HG03025 (cell line): ENCODE data around the gene ALDH1A3.

ENCODE experiments used
- ATAC-seq: cut with Tn5 transposase; IDR thresholded peaks from one replicate; pipeline ENCODE4 v1.9.1; 2021; ENCODE audit warnings: mild to moderate bottlenecking, moderate library complexity; ENCODE audit not compliant: unreplicated experiment, low FRiP score

The ALDH1A3 gene

DNA sequence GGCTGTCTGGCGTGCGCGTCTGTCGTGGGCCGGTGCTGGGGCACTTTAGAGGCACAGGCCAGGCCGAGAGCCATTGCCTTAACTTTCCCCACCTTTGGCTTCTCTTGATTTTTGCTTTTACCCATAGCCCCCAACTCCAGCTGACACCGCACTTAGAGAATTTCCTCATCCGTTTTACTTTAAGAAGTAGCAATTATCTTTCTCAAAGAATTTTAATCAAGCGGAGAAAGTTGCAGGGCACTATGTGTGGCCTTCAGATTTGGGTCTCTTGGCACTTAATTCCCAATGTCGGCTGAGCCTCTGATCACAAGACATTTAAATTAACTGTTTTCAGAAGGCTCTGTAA lies 1.2 kb downstream of the ALDH1A3 start:
- no peak for ATAC-seq

- ATAC-seq = no peak
Measured at GRCh38 chr15:100881573-100882336, 2.1 kb downstream of the ALDH1A3 start.

DNA sequence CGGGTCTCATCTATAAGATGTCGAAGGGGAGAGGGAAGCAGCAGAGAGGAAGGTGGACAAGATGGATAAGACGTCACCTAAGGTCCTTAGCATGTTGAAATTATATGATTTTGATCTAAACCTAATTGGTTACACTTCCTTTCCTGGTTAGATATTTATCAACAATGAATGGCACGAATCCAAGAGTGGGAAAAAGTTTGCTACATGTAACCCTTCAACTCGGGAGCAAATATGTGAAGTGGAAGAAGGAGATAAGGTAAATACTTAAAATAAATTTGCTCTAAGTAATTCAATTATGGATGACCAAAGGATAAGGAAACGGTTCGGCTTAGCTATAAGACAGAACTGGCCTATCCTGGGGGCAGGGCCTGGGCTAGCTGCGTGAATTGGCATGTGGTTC lies 5.5 kb downstream of the ALDH1A3 start:
- ATAC-seq = no peak

DNA sequence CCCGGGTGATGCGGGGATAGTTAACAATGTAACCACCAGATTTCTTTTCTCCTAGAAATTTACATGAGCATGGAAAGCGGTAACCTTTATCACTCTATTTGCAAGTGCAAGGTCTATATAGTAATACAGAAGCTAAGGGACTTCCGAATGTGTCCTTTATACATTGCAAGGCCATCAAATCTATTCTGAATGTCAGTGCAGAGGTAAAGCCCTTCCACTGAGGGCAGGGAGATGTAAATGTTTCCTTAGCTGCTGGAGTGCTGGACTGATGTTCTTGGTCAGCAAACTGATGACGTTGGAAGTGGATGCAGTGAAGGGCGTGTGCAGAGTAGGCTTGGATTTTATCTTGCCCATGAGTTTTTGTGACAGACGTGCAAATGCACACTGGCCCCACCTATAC lies 6.2 kb downstream of the ALDH1A3 start:
- no peak for ATAC-seq

DNA sequence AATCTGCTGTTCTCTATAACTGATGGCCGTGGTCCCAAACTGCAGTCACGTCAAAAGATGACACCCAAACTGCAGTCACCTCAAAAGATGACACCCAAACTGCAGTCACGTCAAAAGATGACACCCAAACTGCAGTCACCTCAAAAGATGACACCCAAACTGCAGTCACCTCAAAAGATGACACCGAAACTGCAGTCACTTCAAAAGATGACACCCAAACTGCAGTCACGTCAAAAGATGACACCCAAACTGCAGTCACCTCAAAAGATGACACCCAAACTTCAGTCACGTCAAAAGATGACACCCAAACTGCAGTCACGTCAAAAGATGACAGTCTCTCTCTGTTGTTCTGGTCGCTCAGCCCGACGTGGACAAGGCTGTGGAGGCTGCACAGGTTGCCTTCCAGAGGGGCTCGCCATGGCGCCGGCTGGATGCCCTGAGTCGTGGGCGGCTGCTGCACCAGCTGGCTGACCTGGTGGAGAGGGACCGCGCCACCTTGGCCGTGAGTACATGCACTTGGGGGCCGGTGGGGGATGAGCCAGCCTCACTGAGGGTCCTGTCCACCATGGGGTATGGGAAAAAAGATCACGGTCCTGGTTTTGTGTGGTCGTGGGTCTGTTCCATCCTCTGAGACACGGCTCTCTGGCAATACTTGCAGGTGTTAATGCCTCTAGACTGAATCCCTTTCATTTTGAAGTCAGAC lies 7.7 kb downstream of the ALDH1A3 start:
- no peak for ATAC-seq

DNA sequence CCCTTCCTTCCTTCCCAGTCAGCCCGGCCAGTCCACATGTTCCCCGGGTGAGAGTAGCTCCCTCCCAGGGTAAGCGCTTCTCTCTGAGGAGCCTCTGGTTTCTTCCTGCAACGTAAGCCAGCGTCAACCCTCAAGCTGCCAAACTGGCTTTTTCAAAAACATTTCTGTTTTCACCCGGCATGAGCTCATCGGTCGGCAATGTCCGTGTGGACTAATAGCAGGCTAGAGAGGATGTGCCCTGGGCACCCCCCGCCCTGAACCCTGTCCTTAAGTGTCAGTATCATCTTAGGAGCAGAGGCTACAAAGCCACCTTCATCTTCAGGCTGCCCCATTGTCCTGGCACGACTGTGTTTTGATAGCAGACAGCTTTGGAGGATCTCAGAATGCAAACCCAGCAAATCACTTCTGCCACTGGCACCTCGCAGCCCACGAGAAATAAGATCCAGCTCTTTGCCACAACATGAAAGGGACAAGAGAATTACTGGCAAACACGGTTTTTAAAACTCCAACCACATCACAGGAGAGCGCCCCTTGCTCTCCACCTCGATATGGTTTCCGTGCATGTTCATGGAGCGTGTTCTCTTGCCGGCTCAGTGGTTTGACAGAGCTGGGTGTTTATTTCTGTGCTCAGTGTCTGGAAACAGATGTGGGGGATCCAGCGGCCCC lies 9.9 kb downstream of the ALDH1A3 start:
- ATAC-seq = no peak

GRCh38 chr15:100890051-100890720 lies 10.6 kb downstream of the ALDH1A3 start:
- ATAC-seq = no peak

- ATAC-seq = no peak
Measured at GRCh38 chr15:100890850-100891249, 11.2 kb downstream of the ALDH1A3 start.

DNA sequence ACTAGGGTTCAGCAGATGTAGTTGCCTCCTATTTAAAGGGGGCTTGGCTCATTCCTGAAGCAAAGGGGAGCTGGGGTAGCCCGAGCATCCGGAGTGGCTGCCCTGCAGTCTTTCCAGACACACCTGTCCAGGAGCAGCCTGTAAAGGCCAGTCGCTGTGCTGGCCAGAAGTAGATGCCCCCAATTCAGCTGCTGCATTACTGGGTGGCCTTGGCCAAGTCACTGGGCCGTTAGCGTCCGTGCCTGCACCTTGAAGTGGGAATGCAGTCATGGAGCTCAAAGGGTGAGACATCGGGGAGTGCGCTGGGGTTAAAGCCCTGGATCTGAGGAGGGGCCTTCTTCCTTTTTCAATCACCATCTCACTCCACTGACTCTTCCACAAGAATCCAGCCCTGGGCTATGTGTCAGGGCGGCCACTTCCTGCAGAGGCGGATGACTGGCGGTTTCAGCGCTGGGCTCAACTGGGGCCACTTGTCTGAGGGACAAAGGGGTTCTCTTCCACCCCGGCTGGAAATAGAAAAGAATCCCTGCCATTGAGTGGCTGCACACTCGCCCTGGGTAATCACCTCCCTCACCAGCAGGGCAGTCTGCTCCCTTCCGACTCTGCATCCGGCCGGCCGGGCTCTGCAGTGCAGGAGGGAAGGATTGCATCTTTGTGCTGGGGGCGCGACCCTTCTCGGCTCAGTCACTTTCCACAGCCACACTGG lies 11.8 kb downstream of the ALDH1A3 start:
- no peak for ATAC-seq

- ATAC-seq = no peak
Measured at GRCh38 chr15:100892013-100892355, 12.4 kb downstream of the ALDH1A3 start.

DNA sequence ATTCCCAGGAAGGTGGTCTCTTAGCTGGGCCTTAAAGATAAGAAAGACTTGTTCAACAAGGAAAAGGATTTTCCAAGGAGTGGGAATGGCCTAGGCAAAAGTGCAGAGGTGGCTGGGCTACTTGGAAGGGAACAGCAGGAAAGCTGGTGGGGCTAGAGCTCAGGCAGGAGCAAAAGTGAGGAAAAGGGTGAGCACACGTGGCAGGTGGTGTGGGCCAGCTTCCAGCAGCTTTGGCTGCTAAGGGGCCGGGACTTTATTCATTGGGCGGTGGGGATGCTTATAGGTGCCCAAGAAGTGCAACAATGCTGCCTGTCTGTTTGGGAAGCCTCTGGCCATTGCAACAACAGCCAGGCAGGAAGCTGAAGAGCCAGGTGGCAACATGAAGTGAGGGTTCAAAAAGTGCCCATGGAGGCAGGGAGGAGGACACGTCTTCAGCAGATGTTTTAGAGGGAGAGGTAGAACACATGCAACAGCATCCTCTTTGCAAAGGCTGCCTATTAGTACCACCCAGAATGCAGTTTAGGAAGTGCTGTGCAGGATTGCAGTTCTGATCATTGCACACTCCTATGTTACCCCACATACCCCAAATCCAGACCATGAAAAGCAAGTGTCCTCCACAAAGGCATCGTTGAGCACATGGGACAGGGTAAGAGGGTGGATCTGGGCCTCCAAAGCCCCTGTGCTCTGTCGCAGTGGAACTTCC lies 13.8 kb downstream of the ALDH1A3 start:
- ATAC-seq = no peak

DNA sequence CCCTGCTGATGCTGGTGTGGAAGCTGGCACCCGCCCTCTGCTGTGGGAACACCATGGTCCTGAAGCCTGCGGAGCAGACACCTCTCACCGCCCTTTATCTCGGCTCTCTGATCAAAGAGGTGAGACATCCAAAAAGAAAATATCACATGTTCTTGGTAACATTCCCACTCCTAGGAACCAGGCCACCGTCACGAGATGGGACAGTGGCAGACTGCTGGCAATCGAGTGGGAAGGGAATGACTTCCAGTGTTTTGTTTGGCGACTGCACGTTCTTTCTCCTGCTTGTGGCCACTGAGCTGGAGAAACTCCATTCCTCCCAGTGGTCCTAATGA lies 14.3 kb downstream of the ALDH1A3 start:
- ATAC-seq = no peak

GRCh38 chr15:100895721-100896120 lies 16.1 kb downstream of the ALDH1A3 start:
- ATAC-seq = no peak

DNA sequence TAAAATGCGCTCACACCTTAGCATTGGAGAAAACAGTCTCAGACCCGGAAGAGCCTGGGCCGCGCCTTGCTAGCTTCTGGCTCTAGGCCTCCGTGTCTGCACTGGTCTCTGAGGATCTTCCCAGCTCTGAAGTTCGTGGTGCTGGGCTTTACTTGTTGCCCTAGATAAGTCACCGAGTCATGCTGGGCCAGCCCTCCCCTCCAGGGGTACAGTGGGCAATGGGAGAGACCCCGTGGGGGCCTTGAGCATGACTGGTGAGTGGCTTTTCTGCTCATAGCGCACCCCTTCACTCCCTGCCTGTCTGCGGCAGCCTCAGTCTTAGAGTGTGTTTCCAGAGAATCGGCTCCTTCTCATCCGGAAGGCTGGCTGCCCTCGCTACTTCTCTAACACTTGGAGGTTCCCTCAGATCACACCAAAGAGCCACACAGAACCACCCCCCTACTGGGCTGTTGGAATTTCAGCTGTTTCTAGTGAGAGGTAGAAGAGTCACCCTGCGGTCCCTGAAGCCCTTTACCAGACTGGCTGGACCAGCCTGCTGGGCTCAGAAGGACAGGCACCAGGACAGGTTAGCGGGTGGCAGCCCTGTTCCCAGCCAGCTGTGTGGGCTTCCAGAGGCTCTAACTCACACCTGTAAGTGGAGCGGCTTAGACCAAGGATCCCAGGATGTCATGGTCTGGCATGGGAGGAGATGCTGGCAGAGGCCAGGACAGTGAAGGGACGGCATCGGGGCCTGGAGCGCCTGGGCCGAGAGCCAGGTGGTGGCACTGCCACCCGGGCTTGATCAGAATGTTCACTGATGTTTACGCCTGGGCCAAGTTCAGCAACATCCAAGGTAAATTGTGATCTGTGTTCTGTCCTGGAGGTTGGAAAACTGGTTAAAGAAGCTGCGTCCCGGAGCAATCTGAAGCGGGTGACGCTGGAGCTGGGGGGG lies 17.9 kb downstream of the ALDH1A3 start:
- ATAC-seq = no peak

GRCh38 chr15:100898152-100898490 lies 18.5 kb downstream of the ALDH1A3 start:
- ATAC-seq = no peak

DNA sequence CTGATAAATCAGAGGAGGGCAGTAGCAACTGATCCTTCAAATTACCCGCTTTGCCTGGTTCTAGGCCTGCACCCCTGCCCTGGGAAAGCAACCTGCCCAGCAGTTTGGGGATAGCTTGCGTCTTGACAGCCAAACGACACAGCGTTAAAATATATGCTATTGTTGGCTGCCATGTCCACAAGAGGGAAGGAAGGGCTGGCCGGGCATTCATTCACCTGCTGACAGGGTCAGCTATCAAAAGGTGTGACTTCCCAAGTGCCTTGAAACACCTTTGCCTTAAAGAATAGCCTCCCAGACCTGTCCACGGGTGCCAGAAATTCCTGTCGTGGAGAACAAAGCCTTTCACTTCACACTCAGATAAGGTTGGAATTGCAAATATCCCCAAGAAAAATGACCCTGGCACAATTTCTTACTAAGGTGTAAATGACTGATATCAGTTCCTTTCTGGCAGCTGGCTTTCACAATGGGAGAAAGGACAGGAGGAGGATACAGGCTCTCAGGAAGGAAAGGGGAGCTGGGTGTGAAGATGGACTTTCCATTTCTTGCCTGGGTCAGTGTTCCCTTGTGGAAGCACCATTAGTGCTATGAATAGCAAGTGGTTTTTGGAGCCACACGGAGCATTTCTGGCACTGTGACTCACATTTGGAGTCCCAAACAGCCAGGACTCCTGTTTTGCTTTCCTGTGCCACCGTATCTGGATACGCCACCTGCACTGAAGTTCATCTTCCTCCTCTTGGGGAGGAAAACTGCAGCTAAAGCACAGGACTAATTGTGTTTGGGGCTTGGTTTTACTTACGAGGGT lies 19.2 kb downstream of the ALDH1A3 start:
- ATAC-seq = no peak

GRCh38 chr15:100899601-100900000 lies 20.0 kb downstream of the ALDH1A3 start:
- no peak for ATAC-seq

- ATAC-seq = no peak
Measured at GRCh38 chr15:100900136-100900794, 20.6 kb downstream of the ALDH1A3 start.
